ENCODE measurements around the gene GALC.

GRCh38 chr14:87883750-87884149, 109.2 kb downstream of the GALC start:
- TF ChIP-seq, protein P1, sequence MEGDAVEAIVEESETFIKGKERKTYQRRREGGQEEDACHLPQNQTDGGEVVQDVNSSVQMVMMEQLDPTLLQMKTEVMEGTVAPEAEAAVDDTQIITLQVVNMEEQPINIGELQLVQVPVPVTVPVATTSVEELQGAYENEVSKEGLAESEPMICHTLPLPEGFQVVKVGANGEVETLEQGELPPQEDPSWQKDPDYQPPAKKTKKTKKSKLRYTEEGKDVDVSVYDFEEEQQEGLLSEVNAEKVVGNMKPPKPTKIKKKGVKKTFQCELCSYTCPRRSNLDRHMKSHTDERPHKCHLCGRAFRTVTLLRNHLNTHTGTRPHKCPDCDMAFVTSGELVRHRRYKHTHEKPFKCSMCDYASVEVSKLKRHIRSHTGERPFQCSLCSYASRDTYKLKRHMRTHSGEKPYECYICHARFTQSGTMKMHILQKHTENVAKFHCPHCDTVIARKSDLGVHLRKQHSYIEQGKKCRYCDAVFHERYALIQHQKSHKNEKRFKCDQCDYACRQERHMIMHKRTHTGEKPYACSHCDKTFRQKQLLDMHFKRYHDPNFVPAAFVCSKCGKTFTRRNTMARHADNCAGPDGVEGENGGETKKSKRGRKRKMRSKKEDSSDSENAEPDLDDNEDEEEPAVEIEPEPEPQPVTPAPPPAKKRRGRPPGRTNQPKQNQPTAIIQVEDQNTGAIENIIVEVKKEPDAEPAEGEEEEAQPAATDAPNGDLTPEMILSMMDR (IDR thresholded peaks at IDR 0.05 in 8 of 11, conservative IDR thresholded peaks at IDR 0.05 in 3 of 11) = no peak
- TF ChIP-seq POLR2A (IDR thresholded peaks at IDR 0.05) = no peak
